Ovary (tissue), 3 donors: ENCODE measurements around the gene BIRC7.

ENCODE experiments used
- EP300 ChIP-seq: sonication (generic); formaldehyde crosslinking; IDR thresholded peaks from one replicate; pipeline ENCODE4 v1.6.1; 2017; ENCODE audit warnings: antibody characterized with exemption
- POLR2A ChIP-seq: fragments of 450-650 bp; IDR thresholded peaks from one replicate; pipeline ENCODE4 v1.6.1; 2017; ENCODE audit warnings: antibody characterized with exemption, mild to moderate bottlenecking, moderate library complexity
- TF ChIP-seq, protein P1 (sequence below), 3 donors: fragments of 450-650 bp in 2 of 3; fragments of 200-600 bp in 1 of 3; IDR thresholded peaks; one replicate each; pipeline versions ENCODE4 v1.5.1 to v1.8.0; 2016 to 2022; ENCODE audit warnings: antibody characterized with exemption in 3 of 3, mild to moderate bottlenecking in 1 of 3
- donor health status: DM: no; HTN: no; CAD: no.

DNA sequence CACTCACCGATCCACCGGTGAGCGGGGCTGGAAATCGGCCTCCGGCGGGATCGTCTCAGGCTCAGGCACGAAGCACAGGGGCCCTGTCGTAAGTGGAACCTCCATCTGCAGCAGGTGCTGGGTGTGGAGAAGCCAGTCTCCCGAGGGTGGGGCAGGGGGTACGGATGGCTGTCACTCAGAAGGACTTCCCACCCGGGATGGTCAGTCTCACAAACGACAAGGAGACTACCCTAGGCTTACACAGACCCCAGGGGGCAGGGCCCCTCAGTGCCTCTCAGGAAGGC, 47.6 kb upstream of the BIRC7 start:
- TF ChIP-seq, protein P1, sequence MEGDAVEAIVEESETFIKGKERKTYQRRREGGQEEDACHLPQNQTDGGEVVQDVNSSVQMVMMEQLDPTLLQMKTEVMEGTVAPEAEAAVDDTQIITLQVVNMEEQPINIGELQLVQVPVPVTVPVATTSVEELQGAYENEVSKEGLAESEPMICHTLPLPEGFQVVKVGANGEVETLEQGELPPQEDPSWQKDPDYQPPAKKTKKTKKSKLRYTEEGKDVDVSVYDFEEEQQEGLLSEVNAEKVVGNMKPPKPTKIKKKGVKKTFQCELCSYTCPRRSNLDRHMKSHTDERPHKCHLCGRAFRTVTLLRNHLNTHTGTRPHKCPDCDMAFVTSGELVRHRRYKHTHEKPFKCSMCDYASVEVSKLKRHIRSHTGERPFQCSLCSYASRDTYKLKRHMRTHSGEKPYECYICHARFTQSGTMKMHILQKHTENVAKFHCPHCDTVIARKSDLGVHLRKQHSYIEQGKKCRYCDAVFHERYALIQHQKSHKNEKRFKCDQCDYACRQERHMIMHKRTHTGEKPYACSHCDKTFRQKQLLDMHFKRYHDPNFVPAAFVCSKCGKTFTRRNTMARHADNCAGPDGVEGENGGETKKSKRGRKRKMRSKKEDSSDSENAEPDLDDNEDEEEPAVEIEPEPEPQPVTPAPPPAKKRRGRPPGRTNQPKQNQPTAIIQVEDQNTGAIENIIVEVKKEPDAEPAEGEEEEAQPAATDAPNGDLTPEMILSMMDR (IDR thresholded peaks at IDR 0.05), result no peak
- no peak for TF ChIP-seq EP300
- TF ChIP-seq POLR2A, result no peak
